ENCODE data around the gene IDUA. TPM values are rescaled to one million over a fixed set of nuclear protein-coding genes. Genes with fewer than 3 reads are reported as not detected.
A peak's percentile ranks its signal among the peaks of the same experiment; 100 is the strongest.

IDUA gene
- total RNA-seq, 4 donors from 2014 or later, result 9.7 to 32.3 (median 25.0) TPM

DNA sequence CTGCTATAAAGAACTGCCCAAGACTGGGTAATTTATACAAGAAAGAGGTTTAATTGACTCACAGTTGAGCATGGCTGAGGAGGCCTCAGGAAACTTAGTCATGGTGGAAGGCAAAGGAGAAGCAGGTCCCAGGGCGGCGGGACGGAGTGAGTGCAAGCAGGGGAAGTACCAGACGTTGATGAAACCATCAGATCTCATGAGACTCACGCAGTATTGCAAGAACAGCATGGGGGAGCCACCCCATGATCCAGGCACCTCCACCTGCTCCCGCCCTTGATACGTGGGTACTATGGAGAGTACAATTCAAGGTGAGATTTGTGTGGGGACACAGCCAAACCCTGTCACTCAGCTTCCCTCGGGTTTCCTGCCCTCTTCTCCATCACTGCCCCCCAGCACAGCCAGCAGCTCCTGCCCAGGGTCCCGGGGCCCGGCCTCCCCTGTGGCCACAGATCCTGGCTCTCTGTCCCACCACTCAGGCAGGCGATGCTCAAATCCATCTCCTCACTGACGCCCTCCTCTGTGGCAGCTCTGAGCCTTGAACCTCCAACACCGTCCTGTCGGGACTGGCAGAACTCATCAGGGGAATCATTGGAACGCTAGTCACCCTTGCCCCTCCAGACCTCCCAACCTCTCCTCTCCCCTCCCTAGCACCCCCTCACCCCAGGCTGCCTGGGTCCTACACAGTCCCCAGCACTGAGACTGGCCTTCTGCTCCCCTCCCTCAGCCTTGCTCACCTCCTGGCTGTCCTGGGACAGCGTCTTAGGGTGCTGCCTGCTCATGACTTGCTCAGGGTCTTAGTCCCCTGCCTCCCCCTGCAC is 62.1 kb downstream of the IDUA start:
- Histone ChIP-seq H3K27ac (peak overlapping the region; percentile 66 to 79 (median 73)), H3K4me3 (replicated peaks in 1 of 3) (no peak overlapping the region), H3K27me3 (no peaks in the 10 kb centered on the region), H3K36me3 (no peaks in the 10 kb centered on the region), H3K9me3 (no peaks in the 10 kb centered on the region), H3K4me1 (peaks cover 38 to 46% of the 10 kb centered on the region in 2 donors)
- 83 to 84% methylated on average over 16 of the region's 16 CpGs for WGBS, 2 donors
- intact Hi-C loops (cut with DNase I), result no loop called here
- DNase-seq, result peak in 1 of 2 donors; percentile 18
- TF ChIP-seq POLR2A (IDR thresholded peaks at IDR 0.05), result no peak
- TF ChIP-seq, protein P1, sequence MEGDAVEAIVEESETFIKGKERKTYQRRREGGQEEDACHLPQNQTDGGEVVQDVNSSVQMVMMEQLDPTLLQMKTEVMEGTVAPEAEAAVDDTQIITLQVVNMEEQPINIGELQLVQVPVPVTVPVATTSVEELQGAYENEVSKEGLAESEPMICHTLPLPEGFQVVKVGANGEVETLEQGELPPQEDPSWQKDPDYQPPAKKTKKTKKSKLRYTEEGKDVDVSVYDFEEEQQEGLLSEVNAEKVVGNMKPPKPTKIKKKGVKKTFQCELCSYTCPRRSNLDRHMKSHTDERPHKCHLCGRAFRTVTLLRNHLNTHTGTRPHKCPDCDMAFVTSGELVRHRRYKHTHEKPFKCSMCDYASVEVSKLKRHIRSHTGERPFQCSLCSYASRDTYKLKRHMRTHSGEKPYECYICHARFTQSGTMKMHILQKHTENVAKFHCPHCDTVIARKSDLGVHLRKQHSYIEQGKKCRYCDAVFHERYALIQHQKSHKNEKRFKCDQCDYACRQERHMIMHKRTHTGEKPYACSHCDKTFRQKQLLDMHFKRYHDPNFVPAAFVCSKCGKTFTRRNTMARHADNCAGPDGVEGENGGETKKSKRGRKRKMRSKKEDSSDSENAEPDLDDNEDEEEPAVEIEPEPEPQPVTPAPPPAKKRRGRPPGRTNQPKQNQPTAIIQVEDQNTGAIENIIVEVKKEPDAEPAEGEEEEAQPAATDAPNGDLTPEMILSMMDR (IDR thresholded peaks at IDR 0.05), result no peak

DNA sequence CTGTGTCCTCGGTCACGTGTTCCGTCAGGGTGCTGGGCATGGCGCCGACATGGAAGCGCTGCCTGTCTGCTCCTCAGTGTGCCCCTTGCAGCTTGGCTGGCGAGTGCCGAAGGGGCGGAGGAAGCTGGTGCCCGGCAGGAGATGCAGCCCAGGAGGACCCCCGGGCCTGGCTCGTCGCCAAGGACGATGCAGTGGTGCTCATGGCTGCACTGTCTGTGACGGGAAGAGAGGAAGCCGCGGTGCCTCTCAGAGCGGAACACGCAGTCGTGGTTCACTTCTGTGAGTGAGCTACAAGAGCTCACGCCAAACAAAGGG is 62.7 kb downstream of the IDUA start:
- Histone ChIP-seq H3K36me3 (no peaks in the 10 kb centered on the region), H3K4me3 (replicated peaks in 1 of 3) (no peak overlapping the region), H3K27ac (peak overlapping the region; percentile 39 to 73 (median 66)), H3K4me1 (peaks cover 33 to 41% of the 10 kb centered on the region in 2 donors), H3K27me3 (no peaks in the 10 kb centered on the region), H3K9me3 (no peaks in the 10 kb centered on the region)
- 39% methylated on average over 11 to 15 of the region's 21 CpGs for WGBS, 2 donors
- TF ChIP-seq POLR2A (IDR thresholded peaks at IDR 0.05), result no peak
- TF ChIP-seq, protein P1 (IDR thresholded peaks at IDR 0.05), result no peak
- intact Hi-C loops (cut with DNase I), result no loop called here
- DNase-seq, result peak; percentile 77 to 83

DNA sequence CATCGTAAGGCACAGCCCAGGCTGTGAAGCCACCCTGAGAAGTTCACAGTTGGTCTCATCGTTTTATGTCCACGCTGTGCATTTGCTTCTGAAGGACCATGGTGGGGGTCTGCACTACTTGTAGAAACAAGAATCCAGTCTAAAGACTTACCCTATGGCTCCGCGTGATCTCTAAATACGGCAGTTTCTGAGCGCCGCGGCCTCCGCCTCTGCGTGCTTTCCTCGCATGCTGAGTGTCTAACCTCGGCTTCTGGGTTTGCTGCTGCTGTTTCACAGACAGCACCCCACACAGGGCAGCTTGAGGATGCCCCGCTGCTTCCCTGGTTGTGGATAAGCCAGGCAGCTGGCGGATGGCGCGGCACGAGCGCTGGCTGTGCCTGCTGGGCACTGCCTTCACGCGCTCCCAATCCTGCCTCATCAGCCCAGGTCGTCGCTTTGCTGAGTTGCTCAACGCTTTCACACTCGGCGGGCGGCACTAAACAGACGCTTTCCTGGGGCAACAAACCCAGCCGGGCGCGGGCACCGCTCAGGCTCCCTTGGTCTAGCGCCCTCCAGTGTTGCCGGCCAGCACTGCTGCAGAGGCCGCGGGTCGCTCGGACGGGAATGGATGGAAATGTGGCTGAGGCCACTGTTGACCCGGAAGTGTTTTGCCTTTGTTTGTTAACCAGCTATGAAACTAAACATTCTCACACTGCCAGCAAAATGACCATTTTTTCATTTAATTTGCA is 63.8 kb downstream of the IDUA start:
- WGBS, 2 donors, result 84 to 85% methylated on average over 33 to 40 of the region's 40 CpGs
- H3K9me3 ChIP-seq, result no peaks in the 10 kb centered on the region
- H3K27ac ChIP-seq, result no peak overlapping the region
- no peaks in the 10 kb centered on the region for H3K27me3 ChIP-seq
- DNase-seq, result peak; percentile 59 to 71
- no peak overlapping the region for H3K4me3 ChIP-seq (replicated peaks in 1 of 3)
- H3K36me3 ChIP-seq, result no peaks in the 10 kb centered on the region
- TF ChIP-seq, protein P1 (IDR thresholded peaks at IDR 0.05), result peak in 4 of 6 experiments; percentile 26 to 56 (median 34)
- no peak for TF ChIP-seq POLR2A (IDR thresholded peaks at IDR 0.05)
- H3K4me1 ChIP-seq, result peaks cover 27 to 35% of the 10 kb centered on the region in 2 donors
- intact Hi-C loops (cut with DNase I), result no loop called here

DNA sequence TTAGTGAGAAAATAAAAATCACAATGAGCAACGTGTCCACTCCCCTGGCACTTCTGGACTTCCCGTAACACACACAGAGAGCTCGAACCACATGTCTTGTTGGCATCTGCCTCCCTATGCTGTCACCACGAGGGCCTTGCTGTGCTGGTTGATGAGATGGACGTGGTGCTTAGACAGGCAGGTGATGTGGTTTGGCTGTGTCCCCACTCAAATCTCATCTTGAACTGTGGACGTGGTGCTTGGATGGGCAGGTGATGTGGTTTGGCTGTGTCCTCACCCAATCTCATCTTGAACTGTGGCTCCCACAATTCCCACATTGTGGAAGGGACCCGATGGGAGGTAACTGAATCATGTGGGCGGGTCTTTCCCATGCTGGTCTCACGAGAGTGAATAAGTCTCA is 64.6 kb downstream of the IDUA start:
- H3K4me1 ChIP-seq, result peaks cover 27 to 35% of the 10 kb centered on the region in 2 donors
- 86 to 91% methylated on average over 9 of the region's 9 CpGs for WGBS, 2 donors
- no peaks in the 10 kb centered on the region for H3K9me3 ChIP-seq
- DNase-seq, result no peak
- no peaks in the 10 kb centered on the region for H3K36me3 ChIP-seq
- H3K27ac ChIP-seq, result no peak overlapping the region
- no peak for TF ChIP-seq POLR2A (IDR thresholded peaks at IDR 0.05)
- TF ChIP-seq, protein P1 (IDR thresholded peaks at IDR 0.05), result no peak
- H3K27me3 ChIP-seq, result no peaks in the 10 kb centered on the region
- H3K4me3 ChIP-seq (replicated peaks in 1 of 3), result no peak overlapping the region
- intact Hi-C loops (cut with DNase I), result no loop called here

DNA sequence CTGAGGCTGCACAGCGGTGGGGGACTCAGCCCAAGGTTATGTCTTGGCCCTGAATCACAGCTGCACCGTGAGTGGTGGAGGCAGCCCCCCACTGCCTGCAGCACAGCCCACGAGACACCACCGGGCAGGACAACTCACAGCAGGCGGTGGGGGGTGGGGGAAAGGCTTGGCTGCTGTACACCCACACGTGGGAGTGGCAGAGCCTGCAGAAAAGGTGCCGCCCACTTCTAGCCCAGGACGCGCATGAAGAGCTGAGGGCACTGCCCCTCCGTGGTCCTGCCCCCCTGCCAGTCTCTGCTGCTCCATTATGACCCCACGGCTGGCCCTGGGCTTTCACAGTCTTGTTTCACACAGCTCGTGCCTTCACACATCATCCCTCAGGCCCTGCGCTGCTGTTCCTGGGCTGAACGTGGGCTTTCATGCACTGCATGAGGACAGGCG is 65.4 kb downstream of the IDUA start:
- no peaks in the 10 kb centered on the region for H3K36me3 ChIP-seq
- TF ChIP-seq POLR2A (IDR thresholded peaks at IDR 0.05), result no peak
- TF ChIP-seq, protein P1 (IDR thresholded peaks at IDR 0.05), result no peak
- no peak overlapping the region for H3K4me3 ChIP-seq (replicated peaks in 1 of 3)
- intact Hi-C loops (cut with DNase I), result no loop called here
- 74 to 76% methylated on average over 12 to 14 of the region's 15 CpGs for WGBS, 2 donors
- no peak overlapping the region for H3K27ac ChIP-seq
- H3K9me3 ChIP-seq, result no peaks in the 10 kb centered on the region
- H3K27me3 ChIP-seq, result no peaks in the 10 kb centered on the region
- peak in 1 of 2 donors; percentile 7 for DNase-seq
- H3K4me1 ChIP-seq, result peaks cover 21 to 27% of the 10 kb centered on the region in 2 donors
